Effector memory CD4-positive, alpha-beta T cell (primary cell): Measurements from ENCODE around the gene ARID5B.

Experiments used
- DNase-seq, 3 donors: peaks; one replicate each; pipeline ENCODE4 v3.0.0-alpha.2; 2020
- H3K27ac ChIP-seq: 2 replicates; pipeline ENCODE4 v1.7.0; 2013; ENCODE audit warnings: mild to moderate bottlenecking, low read length, moderate library complexity; ENCODE audit not compliant: insufficient read depth, poor library complexity, severe bottlenecking
- H3K27me3 ChIP-seq: replicated peaks from 2 replicates; pipeline ENCODE4 v1.7.0; 2013; ENCODE audit warnings: mild to moderate bottlenecking, low read length; ENCODE audit not compliant: insufficient read depth, control insufficient read depth, poor library complexity, severe bottlenecking
- H3K36me3 ChIP-seq: 2 replicates; pipeline ENCODE4 v1.7.0; 2013; ENCODE audit warnings: mild to moderate bottlenecking, low read length, moderate library complexity; ENCODE audit not compliant: control insufficient read depth, insufficient read depth
- H3K4me1 ChIP-seq: 2 replicates; pipeline ENCODE4 v1.7.0; 2013; ENCODE audit warnings: low read length, mild to moderate bottlenecking; ENCODE audit not compliant: control insufficient read depth, insufficient read depth, poor library complexity, severe bottlenecking
- H3K4me3 ChIP-seq: 2 replicates; pipeline ENCODE4 v1.7.0; 2013; ENCODE audit warnings: low read length, low read depth, mild to moderate bottlenecking; ENCODE audit not compliant: insufficient read depth, poor library complexity, severe bottlenecking
- H3K9me3 ChIP-seq: 2 replicates; pipeline ENCODE4 v1.7.0; 2013; ENCODE audit warnings: mild to moderate bottlenecking, low read length, moderate library complexity; ENCODE audit not compliant: control insufficient read depth

The ARID5B gene

GRCh38 chr10:61963669-61964058 is 62.2 kb downstream of the ARID5B start:
- H3K4me3 ChIP-seq, result no peak overlapping the region
- DNase-seq, result no peak
- peaks cover 7% of the 10 kb centered on the region for H3K4me1 ChIP-seq
- H3K27me3 ChIP-seq, result no peaks in the 10 kb centered on the region
- no peaks in the 10 kb centered on the region for H3K9me3 ChIP-seq
- no peaks in the 10 kb centered on the region for H3K36me3 ChIP-seq
- H3K27ac ChIP-seq, result no peak overlapping the region

GRCh38 chr10:61964059-61964709 is 62.7 kb downstream of the ARID5B start:
- Histone ChIP-seq H3K27ac (no peak overlapping the region), H3K4me3 (no peak overlapping the region), H3K36me3 (no peaks in the 10 kb centered on the region), H3K4me1 (peaks cover 7% of the 10 kb centered on the region), H3K9me3 (no peaks in the 10 kb centered on the region), H3K27me3 (no peaks in the 10 kb centered on the region)
- no peak for DNase-seq

- peaks cover 1% of the 10 kb centered on the region for H3K4me1 ChIP-seq
- no peaks in the 10 kb centered on the region for H3K36me3 ChIP-seq
- H3K27me3 ChIP-seq, result no peaks in the 10 kb centered on the region
- H3K27ac ChIP-seq, result no peak overlapping the region
- no peak for DNase-seq
- H3K9me3 ChIP-seq, result no peaks in the 10 kb centered on the region
- H3K4me3 ChIP-seq, result no peak overlapping the region
Observed at GRCh38 chr10:61964949-61965702, 63.6 kb downstream of the ARID5B start.

GRCh38 chr10:61965703-61966395 is 64.3 kb downstream of the ARID5B start:
- no peaks in the 10 kb centered on the region for H3K27me3 ChIP-seq
- no peaks in the 10 kb centered on the region for H3K9me3 ChIP-seq
- H3K27ac ChIP-seq, result no peak overlapping the region
- H3K4me1 ChIP-seq, result peaks cover 2% of the 10 kb centered on the region
- no peak overlapping the region for H3K4me3 ChIP-seq
- H3K36me3 ChIP-seq, result no peaks in the 10 kb centered on the region
- no peak for DNase-seq

GRCh38 chr10:61967298-61967697 is 65.8 kb downstream of the ARID5B start:
- Histone ChIP-seq H3K27ac (no peak overlapping the region), H3K4me3 (no peak overlapping the region), H3K36me3 (no peaks in the 10 kb centered on the region), H3K4me1 (peaks cover 2% of the 10 kb centered on the region), H3K9me3 (no peaks in the 10 kb centered on the region), H3K27me3 (no peaks in the 10 kb centered on the region)
- no peak for DNase-seq

GRCh38 chr10:61970182-61971002 is 68.9 kb downstream of the ARID5B start:
- H3K4me3 ChIP-seq, result no peak overlapping the region
- H3K27me3 ChIP-seq, result no peaks in the 10 kb centered on the region
- H3K36me3 ChIP-seq, result no peaks in the 10 kb centered on the region
- DNase-seq, result no peak
- H3K4me1 ChIP-seq, result peaks cover 2% of the 10 kb centered on the region
- no peaks in the 10 kb centered on the region for H3K9me3 ChIP-seq
- no peak overlapping the region for H3K27ac ChIP-seq

GRCh38 chr10:61971003-61971325 is 69.5 kb downstream of the ARID5B start:
- Histone ChIP-seq H3K36me3 (no peaks in the 10 kb centered on the region), H3K4me1 (peaks cover 2% of the 10 kb centered on the region), H3K27me3 (no peaks in the 10 kb centered on the region), H3K27ac (no peak overlapping the region), H3K4me3 (no peak overlapping the region), H3K9me3 (no peaks in the 10 kb centered on the region)
- DNase-seq, result no peak

- no peak for DNase-seq
- peaks cover 2% of the 10 kb centered on the region for H3K4me1 ChIP-seq
- H3K27me3 ChIP-seq, result no peaks in the 10 kb centered on the region
- no peaks in the 10 kb centered on the region for H3K9me3 ChIP-seq
- H3K36me3 ChIP-seq, result no peaks in the 10 kb centered on the region
- no peak overlapping the region for H3K4me3 ChIP-seq
- H3K27ac ChIP-seq, result no peak overlapping the region
Observed at GRCh38 chr10:61973169-61973568, 71.7 kb downstream of the ARID5B start.

- Histone ChIP-seq H3K36me3 (no peaks in the 10 kb centered on the region), H3K4me1 (peaks cover 2% of the 10 kb centered on the region), H3K27ac (no peak overlapping the region), H3K4me3 (no peak overlapping the region), H3K27me3 (no peaks in the 10 kb centered on the region), H3K9me3 (no peaks in the 10 kb centered on the region)
- DNase-seq, result no peak
Observed at GRCh38 chr10:61973906-61974305, 72.4 kb downstream of the ARID5B start.
